T-cell (primary cell): ENCODE measurements around the gene SH3RF3. TPM values are rescaled to one million over a fixed set of nuclear protein-coding genes. Genes with fewer than 3 reads are reported as not detected.

Experiments used
- ATAC-seq, 4 experiments: fragments of 200-7000 bp in 3 of 4; fragments of 150-1000 bp in 1 of 4; cut with Tn5 transposase; replicated peaks in 1 of 4; 1 replicate in 3 of 4; 2 replicates in 1 of 4; pipeline ENCODE4 v1.10.0; 2021; ENCODE audit warnings: moderate library complexity in 3 of 4, mild to moderate bottlenecking in 2 of 4, moderate number of reproducible peaks in 1 of 4
- CTCF ChIA-PET, 2 donors: fragments of 300-600 bp; sonication (Branson Sonifier 250); formaldehyde crosslinking; loops; one replicate each; lab custom pipeline; 2022; ENCODE audit warnings: antibody characterized with exemption in 2 of 2; lab: Charles Lee
- POLR2A ChIA-PET, 2 donors: fragments of 300-600 bp; sonication (Branson Sonifier 250); formaldehyde crosslinking; loops; one replicate each; lab custom pipeline; 2022; ENCODE audit warnings: antibody characterized with exemption in 2 of 2; lab: Charles Lee
- DNase-seq, 35 experiments: peaks; one replicate each; pipeline versions ENCODE4 v3.0.0 to v3.0.0-alpha.2; 2013 to 2023
- H3K27ac ChIP-seq: one replicate; pipeline ENCODE4 v1.5.1; 2013; ENCODE audit warnings: low read length
- H3K27me3 ChIP-seq, 2 experiments: replicated peaks in 1 of 2; 1 replicate in 1 of 2; 2 replicates in 1 of 2; pipeline versions ENCODE4 v1.6.1 to v1.7.0; 2013; ENCODE audit warnings: low read length in 1 of 2, mixed read lengths in 1 of 2; ENCODE audit not compliant: control insufficient read depth in 2 of 2, insufficient read depth in 2 of 2; ENCODE audit errors: extremely low read depth in 1 of 2
- H3K36me3 ChIP-seq, 2 donors: 1 replicate in 1 of 2; 2 replicates in 1 of 2; pipeline versions ENCODE4 v1.6.1 to v1.7.0; 2013; ENCODE audit warnings: low read length in 1 of 2; ENCODE audit not compliant: control insufficient read depth in 2 of 2, insufficient read depth in 1 of 2; ENCODE audit errors: extremely low read depth in 1 of 2
- H3K4me1 ChIP-seq, 2 experiments: 1 replicate in 1 of 2; 2 replicates in 1 of 2; pipeline versions ENCODE4 v1.6.1 to v1.7.0; 2013; ENCODE audit warnings: low read length in 2 of 2, mixed read lengths in 1 of 2; ENCODE audit not compliant: insufficient read depth in 2 of 2, control insufficient read depth in 1 of 2; ENCODE audit errors: extremely low read depth in 1 of 2
- H3K4me3 ChIP-seq, 2 donors: 1 replicate in 1 of 2; 2 replicates in 1 of 2; pipeline versions ENCODE4 v1.5.1 to v1.7.0; 2013; ENCODE audit warnings: mild to moderate bottlenecking in 2 of 2, low read length in 1 of 2, moderate library complexity in 1 of 2; ENCODE audit not compliant: control insufficient read depth in 1 of 2; ENCODE audit errors: extremely low read depth in 1 of 2
- H3K9me3 ChIP-seq: 2 replicates; pipeline ENCODE4 v1.7.0; 2013
- H3K27ac Mint-ChIP-seq, 2 donors: one replicate each; pipeline ENCODE4 v1.8.0; 2020 to 2021; ENCODE audit warnings: mild to moderate bottlenecking in 2 of 2, mixed read lengths in 2 of 2
- H3K27me3 Mint-ChIP-seq, 2 donors: one replicate each; pipeline ENCODE4 v1.8.0; 2021 to 2022; ENCODE audit warnings: mixed read lengths in 2 of 2
- H3K36me3 Mint-ChIP-seq: one replicate; pipeline ENCODE4 v1.8.0; 2021; ENCODE audit warnings: mixed read lengths
- H3K4me1 Mint-ChIP-seq, 3 donors: one replicate each; pipeline ENCODE4 v1.8.0; 2020 to 2022; ENCODE audit warnings: mixed read lengths in 3 of 3, mild to moderate bottlenecking in 1 of 3
- H3K4me3 Mint-ChIP-seq, 3 donors: one replicate each; pipeline ENCODE4 v1.8.0; 2020 to 2022; ENCODE audit warnings: mild to moderate bottlenecking in 3 of 3, mixed read lengths in 3 of 3, moderate library complexity in 3 of 3
- H3K9me3 Mint-ChIP-seq, 3 donors: one replicate each; pipeline ENCODE4 v1.8.0; 2020 to 2022; ENCODE audit warnings: mixed read lengths in 3 of 3
- whole genome bisulfite sequencing: methylation state at CpG from one replicate; pipeline ENCODE4 v1.1.5; 2013; ENCODE audit warnings: missing lambda C conversion rate; ENCODE audit not compliant: insufficient coverage; 5-methylcytosine and 5-hydroxymethylcytosine counted together
- total RNA-seq, 35 experiments: library from RNA in 6 of 35; stranded (reverse) in 6 of 35; fragments of 120-200 nt in 1 of 35; gene quantifications; one replicate each; pipeline versions ENCODE4 v1.2.1 to v1.2.4 and lab custom pipeline; 2013 to 2026

The SH3RF3 gene
- total RNA-seq, 5 donors from 2014 or later (not counting 1 experiment from before 2014, with no cell fraction given): 1.8 to 4.6 (median 3.6) TPM

DNA sequence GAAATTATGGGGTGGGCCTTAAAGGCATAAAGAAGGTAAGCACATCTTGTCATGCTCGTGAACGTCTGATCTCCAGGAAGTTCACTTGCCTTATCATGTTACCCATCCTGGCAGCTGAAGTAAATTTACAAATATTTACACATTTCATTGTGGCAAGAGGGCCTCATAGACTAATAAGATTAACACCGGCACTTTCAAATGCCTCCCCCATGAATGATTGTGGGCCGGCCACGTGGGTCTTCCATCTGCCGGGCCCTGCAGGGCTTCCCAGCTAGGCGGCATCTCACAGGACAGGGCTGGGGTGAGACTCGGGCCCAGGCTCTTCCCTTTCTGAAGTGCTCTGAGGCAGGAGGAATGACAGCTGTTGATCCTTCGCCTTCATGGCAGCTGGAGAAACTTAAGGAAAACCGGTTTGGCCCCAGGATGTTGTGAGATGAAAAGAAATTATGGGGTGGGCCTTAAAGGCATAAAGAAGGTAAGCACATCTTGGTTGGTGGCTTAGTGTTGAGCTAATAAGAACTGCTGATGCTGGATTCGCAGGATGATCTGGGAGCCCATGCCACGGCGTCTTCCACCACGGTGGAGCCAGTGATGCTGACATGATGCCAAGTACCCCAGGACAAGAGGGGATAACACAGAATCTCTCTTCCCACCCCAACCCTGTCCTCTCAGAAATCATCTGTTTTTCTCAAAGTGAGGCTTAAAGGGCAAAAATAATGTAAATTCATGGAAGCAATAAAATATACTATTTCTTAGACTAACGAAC lies 308.5 kb downstream of the SH3RF3 start:
- Mint-ChIP-seq H3K4me1 (no peaks in the 10 kb centered on the region), H3K36me3 (peaks cover 23% of the 10 kb centered on the region), H3K9me3 (peaks cover 21 to 23% (median 21%) of the 10 kb centered on the region in 3 donors), H3K27ac (no peak overlapping the region), H3K27me3 (peaks cover 0 to 4% of the 10 kb centered on the region in 2 donors), H3K4me3 (no peak overlapping the region)
- H3K4me1 ChIP-seq: no peaks in the 10 kb centered on the region
- DNase-seq (no peak), ATAC-seq (no peak)
- ChIA-PET CTCF (interaction anchor here in 1 of 2 donors (0.5 kb wide), 1 partner anchor 331 kb away, joined by 6 read pairs; no protein-coding TSS in a partner anchor), POLR2A (no interaction called here)
- H3K27me3 ChIP-seq: peaks cover 0 to 15% of the 10 kb centered on the region in 2 experiments
- no peak overlapping the region for H3K4me3 ChIP-seq
- no peaks in the 10 kb centered on the region for H3K9me3 ChIP-seq
- 95% methylated on average over 9 of the region's 15 CpGs for WGBS
- H3K36me3 ChIP-seq: peaks cover 0 to 5% of the 10 kb centered on the region in 2 donors
- H3K27ac ChIP-seq: no peak overlapping the region

DNA sequence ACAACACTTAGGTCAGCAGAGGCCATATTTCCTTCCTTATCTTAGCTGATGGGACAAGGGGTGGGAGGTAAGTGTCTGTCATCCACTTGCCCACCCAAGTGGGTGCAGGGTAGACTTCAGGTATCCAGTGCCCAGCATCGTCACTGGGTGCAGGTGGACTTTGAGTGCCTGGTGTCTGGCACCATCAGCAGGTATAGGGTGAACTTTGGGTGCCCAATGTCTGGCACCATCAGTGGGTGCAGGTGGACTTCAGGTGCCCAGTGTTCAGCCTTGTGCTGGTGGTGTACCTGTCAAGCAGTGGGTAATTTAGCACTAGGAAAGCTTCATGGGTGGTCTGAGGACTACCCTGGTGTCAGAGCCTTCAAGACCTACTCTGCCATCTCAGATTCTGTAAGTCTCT lies 309.1 kb downstream of the SH3RF3 start:
- 91% methylated on average over 1 of the region's 1 CpG for WGBS
- peaks cover 0 to 5% of the 10 kb centered on the region in 2 donors for H3K36me3 ChIP-seq
- Mint-ChIP-seq H3K27me3 (peaks cover 0 to 4% of the 10 kb centered on the region in 2 donors), H3K4me1 (no peaks in the 10 kb centered on the region), H3K4me3 (no peak overlapping the region), H3K27ac (no peak overlapping the region), H3K9me3 (peaks cover 25 to 28% (median 25%) of the 10 kb centered on the region in 3 donors), H3K36me3 (peaks cover 27% of the 10 kb centered on the region)
- no peaks in the 10 kb centered on the region for H3K4me1 ChIP-seq
- CTCF ChIA-PET: no interaction called here
- no peaks in the 10 kb centered on the region for H3K9me3 ChIP-seq
- no peak overlapping the region for H3K4me3 ChIP-seq
- no peak overlapping the region for H3K27ac ChIP-seq
- POLR2A ChIA-PET: no interaction called here
- H3K27me3 ChIP-seq: peaks cover 0 to 15% of the 10 kb centered on the region in 2 experiments
- DNase-seq (no peak), ATAC-seq (no peak)

- Histone ChIP-seq H3K4me3 (no peak overlapping the region), H3K27ac (no peak overlapping the region), H3K36me3 (peaks cover 0 to 5% of the 10 kb centered on the region in 2 donors), H3K27me3 (peaks cover 0 to 12% of the 10 kb centered on the region in 2 experiments), H3K9me3 (no peaks in the 10 kb centered on the region), H3K4me1 (no peaks in the 10 kb centered on the region)
- Mint-ChIP-seq H3K4me3 (no peak overlapping the region), H3K27me3 (peaks cover 0 to 4% of the 10 kb centered on the region in 2 donors), H3K36me3 (peaks cover 29% of the 10 kb centered on the region), H3K27ac (no peak overlapping the region), H3K9me3 (peaks cover 25 to 35% (median 28%) of the 10 kb centered on the region in 3 donors), H3K4me1 (no peaks in the 10 kb centered on the region)
- ChIA-PET CTCF (no interaction called here), POLR2A (no interaction called here)
- WGBS: 82% methylated on average over 7 of the region's 8 CpGs
- DNase-seq (no peak), ATAC-seq (no peak)
Measured at GRCh38 chr2:109438773-109439389, 309.9 kb downstream of the SH3RF3 start.

DNA sequence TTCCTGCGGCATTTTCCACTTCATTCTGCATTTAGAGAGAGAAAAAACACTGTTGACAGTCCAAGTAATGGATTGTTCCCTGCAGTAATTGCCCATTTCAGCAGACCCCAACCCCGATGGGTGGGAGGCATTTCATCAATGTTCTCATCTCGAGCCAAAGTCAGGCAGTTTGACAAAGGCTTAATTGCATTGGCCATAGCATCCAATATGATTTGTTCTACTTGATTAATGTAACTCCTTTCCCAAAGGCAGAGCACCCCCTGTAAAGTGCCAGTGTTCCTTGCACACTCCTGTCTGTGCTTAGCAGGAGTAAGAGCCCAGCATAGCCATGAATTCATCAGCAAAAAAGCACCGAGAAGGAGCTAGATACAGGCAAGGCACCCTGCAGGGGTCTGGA lies 310.4 kb downstream of the SH3RF3 start:
- H3K4me1 ChIP-seq: no peaks in the 10 kb centered on the region
- peaks cover 25 to 36% (median 28%) of the 10 kb centered on the region in 3 donors for H3K9me3 Mint-ChIP-seq
- H3K27ac Mint-ChIP-seq: no peak overlapping the region
- H3K27me3 Mint-ChIP-seq: peaks cover 0 to 4% of the 10 kb centered on the region in 2 donors
- DNase-seq (no peak), ATAC-seq (no peak)
- H3K9me3 ChIP-seq: no peaks in the 10 kb centered on the region
- ChIA-PET CTCF (no interaction called here), POLR2A (no interaction called here)
- H3K36me3 ChIP-seq: peaks cover 0 to 5% of the 10 kb centered on the region in 2 donors
- H3K4me3 Mint-ChIP-seq: no peak overlapping the region
- no peak overlapping the region for H3K27ac ChIP-seq
- no peaks in the 10 kb centered on the region for H3K4me1 Mint-ChIP-seq
- 100% methylated on average over 2 of the region's 4 CpGs for WGBS
- H3K4me3 ChIP-seq: no peak overlapping the region
- H3K36me3 Mint-ChIP-seq: peaks cover 29% of the 10 kb centered on the region
- peaks cover 0 to 12% of the 10 kb centered on the region in 2 experiments for H3K27me3 ChIP-seq

DNA sequence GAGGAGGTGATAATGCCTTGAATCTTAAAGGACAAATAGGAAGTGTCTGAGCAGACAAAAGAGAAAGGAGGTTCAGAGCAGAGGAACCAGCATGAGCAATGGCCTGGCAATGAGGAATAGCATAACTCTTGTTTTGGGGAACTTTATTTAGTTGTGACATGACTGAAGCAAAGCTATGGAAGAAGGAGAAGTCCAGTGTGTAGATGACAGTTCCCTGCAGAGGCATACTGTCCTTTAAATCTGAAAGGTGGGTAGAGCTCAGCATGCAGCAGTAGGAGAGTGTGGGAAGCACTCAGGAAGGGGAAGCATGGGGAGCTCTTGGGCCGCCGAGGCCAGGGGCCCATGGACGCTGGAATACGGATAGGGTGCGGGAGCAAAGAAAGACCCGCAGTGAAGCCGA lies 311.0 kb downstream of the SH3RF3 start:
- H3K4me3 ChIP-seq: no peak overlapping the region
- Mint-ChIP-seq H3K36me3 (peaks cover 35% of the 10 kb centered on the region), H3K27ac (no peak overlapping the region), H3K27me3 (peaks cover 0 to 4% of the 10 kb centered on the region in 2 donors), H3K9me3 (peaks cover 30 to 42% (median 33%) of the 10 kb centered on the region in 3 donors), H3K4me1 (no peaks in the 10 kb centered on the region), H3K4me3 (no peak overlapping the region)
- H3K27ac ChIP-seq: no peak overlapping the region
- no peaks in the 10 kb centered on the region for H3K4me1 ChIP-seq
- H3K27me3 ChIP-seq: peaks cover 0 to 10% of the 10 kb centered on the region in 2 experiments
- CTCF ChIA-PET: no interaction called here
- no peak for ATAC-seq
- DNase-seq: no peak
- 100% methylated on average over 3 of the region's 7 CpGs for WGBS
- H3K9me3 ChIP-seq: no peaks in the 10 kb centered on the region
- POLR2A ChIA-PET: no interaction called here
- peaks cover 0 to 5% of the 10 kb centered on the region in 2 donors for H3K36me3 ChIP-seq

DNA sequence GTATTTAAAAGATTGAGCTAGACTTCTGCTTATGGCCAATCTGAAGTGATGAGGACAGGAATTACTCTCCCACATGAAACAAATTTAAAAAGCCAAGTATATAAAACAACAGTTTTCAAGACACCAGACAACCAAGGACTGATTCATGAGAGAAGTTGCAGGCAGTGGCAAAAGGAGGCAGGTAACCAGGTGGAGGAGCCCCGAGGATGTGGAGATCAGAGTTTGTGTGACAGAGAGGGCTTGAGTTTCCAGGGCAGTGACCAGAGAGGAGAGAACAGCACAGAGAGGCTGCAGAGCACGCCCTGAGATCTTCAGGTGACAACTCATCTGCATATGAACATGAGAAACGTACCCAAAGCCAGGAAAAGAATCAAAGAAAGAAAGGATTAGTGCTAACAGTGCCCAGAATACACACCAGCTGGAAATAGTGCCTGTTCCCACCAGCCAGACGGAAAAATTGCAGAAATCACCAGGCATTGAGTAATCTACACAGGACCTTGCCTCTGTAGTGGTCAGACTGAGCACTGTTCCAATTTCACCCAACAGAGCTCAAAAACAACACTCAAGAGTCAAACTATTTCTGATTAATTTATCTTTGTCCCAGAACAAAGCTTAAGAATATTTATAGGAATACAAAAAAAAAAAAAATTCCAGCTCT lies 311.6 kb downstream of the SH3RF3 start:
- WGBS: 67% methylated on average over 4 of the region's 4 CpGs
- no peak overlapping the region for H3K27ac Mint-ChIP-seq
- Histone ChIP-seq H3K27me3 (peaks cover 0 to 10% of the 10 kb centered on the region in 2 experiments), H3K4me1 (no peaks in the 10 kb centered on the region), H3K36me3 (peaks cover 0 to 5% of the 10 kb centered on the region in 2 donors), H3K27ac (no peak overlapping the region), H3K9me3 (no peaks in the 10 kb centered on the region), H3K4me3 (no peak overlapping the region)
- H3K27me3 Mint-ChIP-seq: peaks cover 0 to 4% of the 10 kb centered on the region in 2 donors
- H3K4me1 Mint-ChIP-seq: no peaks in the 10 kb centered on the region
- no peak for ATAC-seq
- ChIA-PET POLR2A (no interaction called here), CTCF (no interaction called here)
- H3K36me3 Mint-ChIP-seq: peaks cover 41% of the 10 kb centered on the region
- DNase-seq: no peak
- peaks cover 33 to 48% (median 34%) of the 10 kb centered on the region in 3 donors for H3K9me3 Mint-ChIP-seq
- no peak overlapping the region for H3K4me3 Mint-ChIP-seq
